Hepatocyte (in vitro differentiated cells): ENCODE data around the gene PKNOX2. TPM values are rescaled to one million over a fixed set of nuclear protein-coding genes. Genes with fewer than 3 reads are reported as not detected.

ENCODE experiments used
- DNase-seq: peaks from one replicate; pipeline ENCODE4 v3.0.0-alpha.2; 2016; ENCODE audit warnings: low spot score
- H2AFZ ChIP-seq: fragments of 200-600 bp; sonication (generic); 2 replicates; pipeline ENCODE4 v1.6.0; 2016; ENCODE audit warnings: antibody characterized with exemption, mild to moderate bottlenecking
- H3K27ac ChIP-seq: fragments of 200-600 bp; sonication (generic); 2 replicates; pipeline ENCODE4 v1.5.1; 2016; ENCODE audit warnings: mild to moderate bottlenecking
- H3K27me3 ChIP-seq: fragments of 200-600 bp; sonication (generic); 2 replicates; pipeline ENCODE4 v1.6.1; 2016
- H3K36me3 ChIP-seq: fragments of 200-600 bp; sonication (generic); replicated peaks from 2 replicates; pipeline ENCODE4 v1.5.1; 2016; ENCODE audit warnings: low read depth; ENCODE audit not compliant: insufficient read depth
- H3K4me1 ChIP-seq: fragments of 200-600 bp; sonication (generic); 2 replicates; pipeline ENCODE4 v1.5.1; 2016; ENCODE audit warnings: mild to moderate bottlenecking, moderate library complexity; ENCODE audit not compliant: insufficient read depth
- H3K4me2 ChIP-seq: fragments of 200-600 bp; sonication (generic); 2 replicates; pipeline ENCODE4 v1.6.0; 2016
- H3K4me3 ChIP-seq: fragments of 200-600 bp; sonication (generic); 2 replicates; pipeline ENCODE4 v1.5.1; 2016; ENCODE audit warnings: mild to moderate bottlenecking
- H3K79me2 ChIP-seq: fragments of 200-600 bp; sonication (generic); 2 replicates; pipeline ENCODE4 v1.6.0; 2017; ENCODE audit warnings: mild to moderate bottlenecking
- H3K9me2 ChIP-seq: fragments of 200-600 bp; sonication (generic); replicated peaks from 2 replicates; pipeline ENCODE4 v1.6.0; 2017; ENCODE audit warnings: mild to moderate bottlenecking; ENCODE audit not compliant: insufficient read depth
- H3K9me3 ChIP-seq: fragments of 200-600 bp; sonication (generic); 2 replicates; pipeline ENCODE4 v1.5.1; 2016; ENCODE audit warnings: low read depth, mild to moderate bottlenecking
- H4K20me1 ChIP-seq: fragments of 200-600 bp; sonication (generic); 2 replicates; pipeline ENCODE4 v1.6.0; 2016; ENCODE audit warnings: mild to moderate bottlenecking; ENCODE audit not compliant: insufficient read depth, poor library complexity, severe bottlenecking
- CTCF ChIP-seq: fragments of 200-600 bp; sonication (generic); IDR thresholded peaks from 2 replicates; pipeline ENCODE4 v1.5.1; 2016; ENCODE audit warnings: antibody characterized with exemption, mild to moderate bottlenecking; ENCODE audit not compliant: poor library complexity
- EZH2 ChIP-seq: fragments of 200-600 bp; sonication (generic); IDR thresholded peaks from 2 replicates; pipeline ENCODE4 v1.6.1; 2016; ENCODE audit warnings: antibody characterized with exemption, mild to moderate bottlenecking, borderline replicate concordance
- EZH2phosphoT487 ChIP-seq: fragments of 200-600 bp; sonication (generic); IDR thresholded peaks from one replicate; pipeline ENCODE4 v1.6.1; 2018; ENCODE audit warnings: antibody characterized with exemption, mild to moderate bottlenecking, low read depth, moderate library complexity; ENCODE audit not compliant: unreplicated experiment, severe bottlenecking
- WGBS: methylation state at CpG from one replicate; pipeline ENCODE4 v1.1.6; 2016; ENCODE audit warnings: low lambda C conversion rate; ENCODE audit errors: missing lambda C conversion rate; 5-methylcytosine and 5-hydroxymethylcytosine counted together
- polyA plus RNA-seq: library from polyadenylated mRNA; unstranded; fragments of >200 nt; fragmentation: Nextera tagmentation; extraction: Ambion mirVana; gene quantifications from 2 replicates; pipeline ENCODE4 v1.2.1, GENCODE V29; 2016
- total RNA-seq: library from RNA; depleted of rRNA; stranded (reverse); fragments of >200 nt; gene quantifications from 2 replicates; pipeline ENCODE4 v1.2.3, GENCODE V29; 2014

PKNOX2 gene
- total and polyA plus RNA-seq, 2 experiments from 2014 or later: 3.0 to 3.1 TPM

GRCh38 chr11:125359130-125359529 is 194.6 kb downstream of the PKNOX2 start:
- no peak overlapping the region for H3K4me2 ChIP-seq
- TF ChIP-seq CTCF (no peak), EZH2 (no peak), EZH2phosphoT487 (no peak)
- no peaks in the 10 kb centered on the region for H4K20me1 ChIP-seq
- 93% methylated on average over 9 of the region's 9 CpGs for WGBS
- no peaks in the 10 kb centered on the region for H3K27me3 ChIP-seq
- no peak overlapping the region for H3K4me3 ChIP-seq
- no peak overlapping the region for H3K27ac ChIP-seq
- H3K9me3 ChIP-seq: no peaks in the 10 kb centered on the region
- H3K36me3 ChIP-seq: no peaks in the 10 kb centered on the region
- H3K4me1 ChIP-seq: no peaks in the 10 kb centered on the region
- H2AFZ ChIP-seq: no peak overlapping the region
- H3K9me2 ChIP-seq: no peaks in the 10 kb centered on the region
- DNase-seq: no peak
- no peaks in the 10 kb centered on the region for H3K79me2 ChIP-seq

GRCh38 chr11:125360066-125360465 is 195.5 kb downstream of the PKNOX2 start:
- Histone ChIP-seq H3K27ac (no peak overlapping the region), H3K36me3 (no peaks in the 10 kb centered on the region), H3K4me2 (no peak overlapping the region), H3K27me3 (no peaks in the 10 kb centered on the region), H3K9me3 (no peaks in the 10 kb centered on the region), H4K20me1 (no peaks in the 10 kb centered on the region), H2AFZ (no peak overlapping the region), H3K9me2 (no peaks in the 10 kb centered on the region), H3K4me1 (no peaks in the 10 kb centered on the region), H3K79me2 (no peaks in the 10 kb centered on the region), H3K4me3 (no peak overlapping the region)
- TF ChIP-seq EZH2phosphoT487 (no peak), CTCF (no peak), EZH2 (no peak)
- DNase-seq: no peak
- 95% methylated on average over 7 of the region's 7 CpGs for WGBS

DNA sequence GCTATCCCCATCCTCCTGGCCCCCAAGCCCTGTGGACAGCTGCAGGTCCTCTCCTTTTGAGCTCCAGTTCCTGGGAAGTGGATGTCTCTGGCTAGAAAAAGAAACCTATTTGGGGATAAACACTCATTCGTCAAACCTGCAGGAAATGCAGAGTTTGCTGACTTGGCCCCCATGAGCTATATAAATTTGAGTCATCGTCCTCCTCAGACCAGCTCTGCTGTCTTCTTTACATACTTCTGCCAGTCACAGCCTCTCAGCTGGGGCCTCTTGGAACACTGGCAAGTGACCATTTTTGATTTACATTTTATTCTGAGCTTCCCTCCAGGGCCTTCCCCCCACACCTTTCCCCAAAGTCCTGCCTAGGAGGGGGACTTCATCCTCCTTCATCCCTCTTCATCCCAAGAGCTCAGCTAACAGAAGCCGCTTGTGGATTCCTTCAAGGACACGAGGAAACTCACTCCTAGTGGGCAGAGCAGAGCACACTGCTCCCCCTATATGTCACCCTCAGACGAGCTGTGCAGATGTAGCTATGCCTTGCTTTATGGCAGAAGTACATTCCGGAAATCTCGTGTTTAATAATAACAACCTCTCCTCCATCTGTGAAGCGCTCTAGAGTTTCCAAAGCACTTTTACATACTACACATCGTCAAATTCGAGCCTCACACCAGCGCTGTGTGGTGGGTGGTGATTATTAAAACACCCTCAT is 199.7 kb downstream of the PKNOX2 start:
- DNase-seq: no peak
- 63% methylated on average over 11 of the region's 11 CpGs for WGBS
- Histone ChIP-seq H3K4me3 (no peak overlapping the region), H3K79me2 (no peaks in the 10 kb centered on the region), H3K9me2 (no peaks in the 10 kb centered on the region), H3K4me2 (no peak overlapping the region), H3K27ac (no peak overlapping the region), H4K20me1 (no peaks in the 10 kb centered on the region), H3K4me1 (no peaks in the 10 kb centered on the region), H3K36me3 (no peaks in the 10 kb centered on the region), H3K27me3 (no peaks in the 10 kb centered on the region), H2AFZ (no peak overlapping the region), H3K9me3 (no peaks in the 10 kb centered on the region)
- no peak for TF ChIP-seq EZH2phosphoT487
- no peak for TF ChIP-seq CTCF
- no peak for TF ChIP-seq EZH2
